Ovary (tissue), 9 donors: Measurements from ENCODE around the gene DNTT. TPM values are rescaled to one million over a fixed set of nuclear protein-coding genes. Genes with fewer than 3 reads are reported as not detected.
A peak's percentile ranks its signal among the peaks of the same experiment; 100 is the strongest.

Source experiments
- DNase-seq, 5 donors: peaks; one replicate each; pipeline ENCODE4 v3.0.0-alpha.2; 2019 to 2020
- H3K27ac ChIP-seq, 2 donors: fragments of 200-600 bp; one replicate each; pipeline versions ENCODE4 v1.5.1 to v1.8.0; 2019 to 2022
- H3K27me3 ChIP-seq: fragments of 200-600 bp; one replicate; pipeline ENCODE4 v1.8.0; 2022
- H3K36me3 ChIP-seq: fragments of 200-600 bp; sonication (generic); one replicate; pipeline ENCODE4 v1.5.1; 2019
- H3K4me1 ChIP-seq: one replicate; pipeline ENCODE4 v1.8.1; 2013; ENCODE audit warnings: mild to moderate bottlenecking, moderate library complexity; ENCODE audit not compliant: insufficient read depth
- H3K4me3 ChIP-seq: fragments of 200-600 bp; sonication (generic); one replicate; pipeline ENCODE4 v1.5.1; 2017
- H3K9me3 ChIP-seq, 2 donors: fragments of 200-600 bp in 1 of 2; sonication (generic) in 1 of 2; one replicate each; pipeline versions ENCODE4 v1.5.1 to v1.8.1; 2013 to 2019; ENCODE audit warnings: mild to moderate bottlenecking in 1 of 2, moderate library complexity in 1 of 2
- CTCF ChIP-seq, 3 donors: fragments of 450-650 bp in 2 of 3; fragments of 200-600 bp in 1 of 3; IDR thresholded peaks; one replicate each; pipeline versions ENCODE4 v1.5.1 to v1.8.0; 2016 to 2022; ENCODE audit warnings: antibody characterized with exemption in 3 of 3, mild to moderate bottlenecking in 1 of 3
- EP300 ChIP-seq: sonication (generic); formaldehyde crosslinking; IDR thresholded peaks from one replicate; pipeline ENCODE4 v1.6.1; 2017; ENCODE audit warnings: antibody characterized with exemption
- POLR2A ChIP-seq: fragments of 450-650 bp; IDR thresholded peaks from one replicate; pipeline ENCODE4 v1.6.1; 2017; ENCODE audit warnings: antibody characterized with exemption, mild to moderate bottlenecking, moderate library complexity
- WGBS, 3 donors: extraction: QIAGEN DNeasy Blood & Tissue Kit in 1 of 3; methylation state at CpG; one replicate each; pipeline versions ENCODE4 v1.1.5 to v1.1.7; 2013 to 2017; 5-methylcytosine and 5-hydroxymethylcytosine counted together
- intact Hi-C, 4 donors: fragments of 100-400 bp; cut with DNase I; formaldehyde crosslinking; loops; one replicate each; pipeline versions ENCODE4 v1.11.0 to v1.15.1; 2022 to 2023
- polyA plus RNA-seq, 2 donors: library from polyadenylated mRNA; stranded (reverse); fragments of 200-250 nt in 1 of 2; fragments of 350-450 nt in 1 of 2; fragmentation: Illumina TruSeq in 1 of 2; extraction: RNeasy Lipid Tissue Mini Kit (QIAGEN cat#74804) in 1 of 2; gene quantifications; one replicate each; pipeline ENCODE4 v1.2.3, GENCODE V29; 2013 to 2014
- total RNA-seq, 7 donors: library from RNA; depleted of rRNA in 2 of 7; stranded (reverse); fragments of >200 nt in 2 of 7; fragmentation: NEBNext Ultra II Directional in 3 of 7; extraction: Animal tissue kit (Norgen Biotek cat#: 25700) in 3 of 7; gene quantifications; one replicate each; pipeline versions ENCODE4 v1.1.0 to v1.2.4, GENCODE V29; 2016 to 2023
- donor health status: DM: no; HTN: no; CAD: no; lungs with moderate emphysema.
- donor health status: DM: no; HTN: no; CAD: no.
- donor health status: Bipolar disorder and iron deficiency.
- donor health status: DM: yes; HTN: yes; CAD: no.
- donor health status: DM: no; HTN: no; CAD: no.
- donor health status: DM: yes; HTN: yes; CAD: no.

DNTT gene
- total and polyA plus RNA-seq, 9 donors, result not detected

DNA sequence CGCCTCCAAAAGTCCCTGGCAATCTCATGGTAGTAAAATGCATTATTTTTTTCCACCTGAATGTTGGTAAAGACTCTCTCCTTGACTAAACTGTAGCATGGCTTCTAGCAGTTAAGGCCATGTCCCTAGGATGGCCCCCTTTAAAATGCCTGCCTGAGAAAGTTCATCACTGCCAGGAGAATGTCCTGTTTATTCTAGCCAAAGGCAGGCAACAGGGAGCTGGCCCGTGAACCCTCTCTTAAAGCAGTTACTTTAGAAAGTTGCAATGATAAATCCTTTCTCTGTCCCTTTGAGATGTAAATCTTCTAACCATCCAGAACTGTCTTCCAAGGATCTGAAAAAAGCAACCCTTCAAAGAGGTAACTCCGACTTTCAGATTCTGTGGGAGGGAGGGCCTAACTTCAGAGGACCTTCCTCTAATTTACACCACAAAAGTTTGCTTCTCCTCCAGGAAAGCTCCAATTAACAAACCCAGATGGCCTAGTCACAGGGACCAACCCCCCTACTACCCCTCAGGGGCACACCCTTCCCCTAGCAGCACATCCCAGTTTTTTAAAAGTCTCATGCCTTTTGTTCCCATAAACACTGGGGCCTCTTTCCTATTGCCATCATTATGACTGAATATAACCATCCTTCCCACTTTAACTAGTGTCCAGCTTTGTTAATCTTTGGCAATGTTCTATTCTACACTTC, 5.5 kb downstream of the DNTT start:
- Histone ChIP-seq H3K9me3 (no peaks in the 10 kb centered on the region), H3K27ac (peak overlapping the region in 1 of 2 donors; percentile 14), H3K4me1 (peaks cover 6% of the 10 kb centered on the region), H3K4me3 (no peak overlapping the region), H3K27me3 (no peaks in the 10 kb centered on the region), H3K36me3 (no peaks in the 10 kb centered on the region)
- intact Hi-C loops, result no loop called here
- DNase-seq, result no peak
- TF ChIP-seq EP300, result no peak
- no peak for TF ChIP-seq CTCF (IDR thresholded peaks at IDR 0.05)
- no peak for TF ChIP-seq POLR2A
- 15 to 18% (median 17%) methylated on average over 3 of the region's 3 CpGs for WGBS, 3 donors

- TF ChIP-seq EP300 (no peak), CTCF (IDR thresholded peaks at IDR 0.05) (no peak), POLR2A (no peak)
- no peak for DNase-seq
- Histone ChIP-seq H3K9me3 (no peaks in the 10 kb centered on the region), H3K27me3 (no peaks in the 10 kb centered on the region), H3K36me3 (no peaks in the 10 kb centered on the region), H3K4me1 (peaks cover 6% of the 10 kb centered on the region), H3K4me3 (no peak overlapping the region), H3K27ac (no peak overlapping the region)
- intact Hi-C loops, result no loop called here
- WGBS, 3 donors, result 2 to 5% (median 2%) methylated on average over 1 of the region's 1 CpG
These were observed 6.1 kb downstream of the DNTT start for GRCh38 chr10:96310321-96310669.

- intact Hi-C loops, result no loop called here
- no peak for TF ChIP-seq CTCF (IDR thresholded peaks at IDR 0.05)
- no peak for TF ChIP-seq POLR2A
- no peak for TF ChIP-seq EP300
- Histone ChIP-seq H3K9me3 (no peaks in the 10 kb centered on the region), H3K36me3 (no peaks in the 10 kb centered on the region), H3K4me1 (peaks cover 6% of the 10 kb centered on the region), H3K27me3 (no peaks in the 10 kb centered on the region), H3K27ac (no peak overlapping the region), H3K4me3 (no peak overlapping the region)
- DNase-seq, result no peak
- WGBS, 3 donors, result 79 to 88% (median 80%) methylated on average over 3 of the region's 3 CpGs
These were observed 7.0 kb downstream of the DNTT start for GRCh38 chr10:96311180-96311715.

DNA sequence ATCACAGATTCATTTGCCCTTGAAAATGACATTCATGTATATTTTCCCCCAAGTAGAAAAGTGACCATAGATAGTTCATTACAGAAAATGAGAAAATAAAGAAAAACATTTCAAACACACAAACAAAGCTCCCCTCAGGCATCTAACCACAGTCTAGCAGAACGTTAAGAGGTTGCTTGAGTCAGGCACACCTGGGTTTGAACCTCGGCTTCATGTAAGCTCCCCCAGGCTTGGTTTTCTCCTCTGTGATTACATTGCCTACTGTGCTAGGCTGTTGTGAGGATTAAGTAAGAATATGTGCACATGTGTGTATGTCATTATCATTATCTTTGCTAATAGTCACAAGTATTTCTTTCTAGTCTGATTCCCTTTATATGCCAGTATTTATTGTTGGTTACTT, 9.1 kb downstream of the DNTT start:
- TF ChIP-seq CTCF (IDR thresholded peaks at IDR 0.05) (no peak), EP300 (no peak), POLR2A (no peak)
- Histone ChIP-seq H3K36me3 (no peaks in the 10 kb centered on the region), H3K27ac (no peak overlapping the region), H3K9me3 (no peaks in the 10 kb centered on the region), H3K4me3 (no peak overlapping the region), H3K27me3 (no peaks in the 10 kb centered on the region), H3K4me1 (peaks cover 6% of the 10 kb centered on the region)
- intact Hi-C loops, result no loop called here
- no peak for DNase-seq
- 62 to 74% (median 64%) methylated on average over 2 of the region's 2 CpGs for WGBS, 3 donors
